ENCODE results near the gene ABTB1.
"Not testable (repeated sequence)": the region's sequence is repeated elsewhere in the genome, so short reads cannot be mapped to it uniquely, and the experiment has no call there.

ABTB1 gene

DNA sequence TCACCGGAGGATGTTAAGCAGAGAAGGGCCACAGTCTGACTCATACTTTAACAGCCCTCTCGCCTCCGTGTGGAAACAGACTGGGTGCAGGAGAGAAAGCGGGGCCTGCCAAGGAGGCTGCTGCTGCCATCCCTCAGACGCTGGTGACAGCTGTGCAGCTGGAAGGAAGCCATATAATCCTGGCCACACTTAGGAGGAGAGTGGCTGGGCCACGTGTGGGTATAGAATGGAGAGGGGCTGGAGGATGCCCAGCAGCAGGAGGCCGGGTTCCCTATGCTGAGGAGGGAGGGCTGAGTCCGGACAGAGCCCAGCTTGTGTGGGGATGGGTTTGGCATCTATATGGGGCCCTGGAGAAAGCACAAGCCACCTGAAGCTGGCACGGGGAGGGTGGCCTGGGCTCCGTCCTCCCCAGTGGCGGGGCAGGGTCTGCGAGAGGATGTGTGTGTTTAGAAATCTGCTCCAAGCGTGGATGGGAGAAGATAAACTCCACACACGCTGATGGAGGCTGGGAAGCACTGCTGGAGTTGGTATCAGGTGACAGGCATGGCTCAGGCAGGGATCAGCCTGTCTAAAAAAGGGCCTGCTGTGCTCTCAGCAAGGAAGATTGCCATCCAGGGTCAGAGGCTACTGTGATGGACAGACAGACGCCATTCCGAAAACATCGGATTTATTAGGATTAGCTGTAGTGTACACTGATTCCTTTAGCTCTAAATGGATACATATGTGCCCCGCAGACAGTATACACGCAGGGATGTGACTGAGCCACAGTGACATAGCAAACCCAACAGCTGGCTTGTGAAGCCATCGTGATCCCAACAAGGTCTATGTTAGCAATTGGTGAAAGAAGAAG, 15.9 kb downstream of the ABTB1 start:
- no peak for DNase-seq (ENCODE audit: low read depth)

DNA sequence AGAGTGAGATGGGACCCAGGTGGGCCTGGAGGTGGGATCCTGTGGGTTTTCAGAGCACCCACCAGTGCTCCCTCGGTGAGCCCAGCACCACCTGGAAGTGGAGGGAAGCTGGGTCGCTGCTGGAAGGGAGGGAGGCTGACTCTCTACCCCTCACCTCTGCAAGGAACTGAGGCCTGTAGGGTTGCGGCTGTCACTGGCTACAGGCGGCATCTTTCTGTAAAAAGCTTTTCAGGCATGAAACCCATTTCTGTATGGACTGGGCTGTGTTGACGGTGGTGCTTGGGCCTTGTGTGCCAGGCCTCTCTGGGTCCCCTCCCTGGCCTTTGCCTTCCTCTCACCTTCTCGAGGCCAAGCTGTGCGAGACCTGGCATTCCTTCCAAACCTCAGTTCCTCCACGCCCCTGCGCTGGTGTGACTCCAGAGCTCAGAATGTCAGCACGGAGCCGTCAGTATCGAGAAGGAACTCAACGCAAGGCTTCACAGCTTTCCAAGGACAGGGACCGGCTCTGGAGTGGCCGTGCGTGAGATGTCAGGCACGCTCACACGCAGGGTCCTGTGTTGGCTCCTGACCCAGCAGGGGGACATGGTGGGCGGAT, 16.6 kb downstream of the ABTB1 start:
- no peak for DNase-seq (ENCODE audit: low read depth)

DNA sequence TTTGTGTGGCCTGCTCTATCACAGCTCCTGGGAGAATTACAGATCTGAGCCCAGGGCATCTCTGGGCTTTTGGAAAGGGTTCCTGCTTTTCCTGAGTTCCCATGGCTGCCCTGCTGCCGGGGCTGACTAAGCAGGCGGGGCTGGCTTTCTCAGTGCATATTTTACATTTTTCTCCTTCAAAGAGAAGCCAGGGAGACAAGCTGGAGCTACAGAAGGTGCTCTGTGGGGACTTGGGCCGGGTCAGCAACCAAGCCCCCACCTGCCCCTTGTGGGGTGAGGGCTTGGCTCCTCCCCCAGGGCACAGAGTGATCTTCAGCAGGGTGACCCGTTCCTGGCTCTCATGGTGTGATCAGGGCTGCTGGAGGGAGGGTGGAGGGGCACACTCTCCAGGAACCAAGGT, 17.4 kb downstream of the ABTB1 start:
- DNase-seq (ENCODE audit: low read depth): no peak

DNA sequence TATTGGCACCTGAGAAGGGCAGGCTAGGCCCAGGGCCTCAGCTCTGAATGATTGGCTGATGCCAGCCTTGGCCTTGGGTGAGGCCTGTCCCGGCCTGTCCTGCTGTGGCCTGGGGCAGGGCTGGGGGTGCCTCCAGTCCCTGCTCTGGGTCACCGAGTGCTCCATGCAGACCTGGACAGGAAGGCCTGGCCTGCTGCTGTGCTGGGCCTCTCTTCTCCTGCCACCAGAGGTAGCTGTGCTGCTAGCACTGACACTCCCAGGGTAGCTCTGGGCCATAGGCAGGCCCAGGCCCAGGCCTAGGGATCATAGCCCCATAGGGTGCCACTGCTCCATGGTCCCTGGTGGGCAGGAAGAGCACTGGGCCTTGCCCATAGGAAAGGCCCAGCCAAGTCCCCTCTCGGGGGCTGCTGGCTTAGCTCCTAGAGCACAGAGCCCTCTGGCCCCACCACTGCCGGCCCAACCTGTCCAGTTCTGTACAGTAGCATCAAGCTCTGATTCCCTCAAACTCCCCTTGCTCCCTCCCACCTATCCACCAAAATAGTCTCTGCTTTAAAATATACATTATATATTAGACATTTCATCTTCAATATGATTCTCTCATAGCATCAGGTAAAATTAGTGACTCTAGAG, 18.2 kb downstream of the ABTB1 start:
- DNase-seq (ENCODE audit: low read depth): peak; percentile 32

DNA sequence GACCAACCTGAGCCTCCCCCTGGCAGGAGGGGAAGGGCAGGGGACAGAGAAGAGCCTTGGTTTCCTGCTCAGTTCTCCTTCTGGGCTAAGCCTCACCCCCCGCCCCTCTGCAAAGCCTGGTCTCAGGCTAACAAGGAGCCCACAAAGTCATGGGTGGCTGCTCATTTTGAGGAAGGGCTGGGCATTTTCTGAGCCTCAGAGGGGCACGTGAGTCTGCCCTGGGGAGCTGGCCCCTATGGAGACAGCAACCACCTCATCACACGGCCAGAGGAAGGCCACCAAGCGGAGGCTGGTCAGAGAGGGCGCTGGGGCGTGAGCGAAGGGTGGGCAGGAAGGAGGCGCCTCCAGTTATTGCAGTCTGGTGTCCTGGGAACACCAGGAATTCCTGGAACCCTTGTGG, 18.7 kb downstream of the ABTB1 start:
- no peak for DNase-seq (ENCODE audit: low read depth)

DNA sequence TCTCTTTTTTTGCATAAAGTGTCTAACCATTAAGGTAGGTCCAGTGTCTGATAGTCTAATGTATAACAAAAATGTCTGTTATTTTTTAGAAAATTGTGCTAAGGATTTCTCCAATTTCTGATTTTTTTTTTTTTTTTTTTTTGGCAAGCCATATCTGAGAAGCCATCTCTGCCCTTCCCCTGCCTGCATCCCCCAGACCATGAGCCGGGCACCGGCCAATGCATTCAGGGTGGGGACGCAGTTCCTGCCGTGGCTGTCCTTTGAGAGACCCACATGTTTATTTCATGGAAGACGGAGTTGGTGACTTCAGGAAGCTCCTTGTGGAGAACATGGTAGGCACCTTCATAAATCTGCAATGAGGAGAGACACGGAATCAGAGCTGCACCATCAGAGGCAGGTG, 19.2 kb downstream of the ABTB1 start:
- DNase-seq (ENCODE audit: low read depth): no peak

DNA sequence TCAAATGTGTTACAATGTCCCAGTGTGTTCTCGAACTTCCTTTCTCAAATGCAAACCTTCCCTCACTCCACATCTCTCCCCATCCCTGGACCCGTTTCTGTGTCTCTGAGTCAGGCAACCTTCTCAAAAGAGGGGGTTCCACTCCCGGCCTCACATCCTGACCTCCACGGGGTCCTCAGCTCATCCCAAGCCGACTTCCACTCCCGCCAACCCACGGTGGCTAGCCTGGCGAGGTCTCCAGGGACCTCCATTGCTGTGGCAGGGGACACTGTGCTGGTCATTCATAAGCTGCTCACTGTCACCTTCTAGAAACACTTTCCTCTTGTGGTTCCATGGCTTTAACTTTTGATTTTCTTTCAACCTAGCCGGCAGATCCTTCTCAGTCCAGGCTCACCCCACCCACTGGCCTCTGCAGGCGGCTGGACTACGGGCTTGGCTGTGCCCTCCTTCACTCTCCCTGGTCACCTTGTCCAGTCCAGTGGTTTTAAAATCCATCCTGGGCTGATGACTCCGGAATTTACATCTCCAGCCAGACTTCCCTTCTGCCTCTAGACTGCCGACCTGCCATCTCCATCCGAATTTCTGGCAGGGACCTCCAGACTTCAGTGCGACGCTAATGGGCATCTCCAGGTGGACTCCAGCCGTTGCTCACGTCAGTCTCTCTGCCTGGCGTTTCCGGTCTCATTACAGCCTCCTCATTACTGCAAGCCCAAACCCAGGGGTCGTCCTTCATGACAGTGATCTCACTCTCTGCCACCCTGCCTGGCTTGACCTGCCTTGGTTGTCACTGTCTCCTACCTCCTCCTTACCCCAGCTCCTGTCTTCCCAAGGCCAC, 20.0 kb downstream of the ABTB1 start:
- DNase-seq (ENCODE audit: low read depth): no peak

DNA sequence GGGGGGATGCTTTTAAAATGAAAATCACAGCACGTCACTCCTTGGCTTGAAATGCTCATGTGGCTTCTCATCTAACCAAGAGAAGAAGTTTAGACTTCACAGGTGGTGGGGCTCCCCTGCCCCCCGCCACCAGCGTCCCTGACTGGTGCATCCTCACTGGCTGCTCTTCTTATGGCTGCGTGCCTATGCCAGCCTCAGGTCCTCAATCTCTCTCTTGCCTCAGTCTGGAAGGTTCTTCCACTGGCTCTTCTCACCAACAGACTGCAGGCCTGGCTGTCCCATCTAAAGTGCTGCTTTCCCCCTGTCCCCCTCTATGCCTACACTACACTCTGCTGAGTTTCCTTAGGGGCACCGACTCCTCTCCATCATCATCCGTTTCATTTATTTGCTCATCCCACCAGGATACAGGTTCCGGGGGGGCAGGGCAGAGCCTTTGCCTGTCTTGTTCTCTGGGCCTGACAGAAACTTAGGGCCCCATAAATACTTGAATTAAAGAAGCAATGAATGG, 20.6 kb downstream of the ABTB1 start:
- no peak for DNase-seq (ENCODE audit: low read depth)

DNA sequence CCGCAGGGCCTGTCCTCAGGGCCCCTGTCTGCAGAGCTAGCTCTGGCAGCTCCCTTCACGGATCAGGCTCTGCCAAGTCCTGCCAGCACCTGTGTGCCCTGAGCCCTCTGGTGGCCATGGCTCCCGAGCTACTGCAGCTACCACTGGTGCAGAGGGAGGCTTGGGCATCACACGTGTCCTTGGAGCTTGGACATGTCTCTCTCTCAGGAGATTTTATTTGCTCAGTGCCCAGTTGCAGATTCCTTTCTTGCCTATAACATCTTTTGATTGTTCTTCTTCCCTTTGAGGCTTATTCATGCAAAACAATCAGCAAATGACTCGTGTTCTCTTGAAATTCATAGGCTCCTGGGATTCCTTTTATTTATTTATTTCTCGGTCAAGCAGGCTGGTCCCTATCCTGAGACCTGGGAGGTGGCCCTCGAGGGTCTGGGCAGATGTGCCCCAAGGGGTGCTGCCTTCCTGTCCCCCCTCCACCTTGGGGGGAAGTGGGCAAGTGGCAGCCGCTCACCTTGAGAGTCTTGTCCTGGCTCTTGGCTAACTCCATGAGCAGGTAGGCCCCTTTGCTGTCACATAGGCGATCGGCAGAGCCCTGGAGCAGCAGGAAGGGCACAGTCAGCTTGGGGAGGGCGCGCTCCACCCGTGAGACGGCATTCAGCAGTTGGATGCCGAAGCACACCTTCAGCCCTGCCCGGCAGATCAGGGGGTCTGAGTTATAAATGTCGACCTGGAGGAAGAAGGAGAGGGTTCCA, 21.9 kb downstream of the ABTB1 start:
- DNase-seq (ENCODE audit: low read depth): no peak

DNA sequence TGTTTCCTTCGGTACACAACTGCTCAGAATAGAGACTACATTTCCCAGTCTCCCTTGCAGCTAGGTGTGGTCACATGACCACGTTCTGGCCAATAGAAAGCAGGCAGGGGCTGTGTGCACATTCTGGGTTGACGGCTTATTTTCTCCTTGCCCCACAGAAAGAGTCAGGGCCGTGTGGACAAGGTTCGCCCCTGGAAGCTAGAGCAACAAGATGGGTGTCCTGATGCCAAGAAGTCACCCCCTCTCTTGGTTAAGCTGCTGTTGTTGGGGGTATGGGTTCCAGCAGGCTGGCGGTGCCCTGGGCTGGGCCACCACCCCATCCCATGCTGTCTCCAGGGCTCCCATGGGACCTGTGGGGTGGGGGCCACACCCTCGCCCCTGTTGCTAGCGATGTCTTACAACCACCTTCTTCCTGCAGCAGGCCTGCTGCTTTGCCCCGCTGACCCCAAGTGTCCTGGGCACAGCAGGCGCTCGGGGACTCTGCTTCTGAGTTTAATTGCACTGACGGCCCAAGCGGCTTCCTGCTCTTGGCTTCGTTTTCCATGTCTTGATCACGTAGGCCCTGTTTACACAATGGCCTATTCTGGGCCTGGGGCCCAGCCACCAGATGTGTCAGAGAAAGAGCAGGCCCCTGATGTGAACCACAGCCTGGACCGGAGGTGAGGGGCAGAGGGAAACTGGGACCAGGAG, 24.9 kb downstream of the ABTB1 start:
- DNase-seq (ENCODE audit: low read depth): peak; percentile 80

DNA sequence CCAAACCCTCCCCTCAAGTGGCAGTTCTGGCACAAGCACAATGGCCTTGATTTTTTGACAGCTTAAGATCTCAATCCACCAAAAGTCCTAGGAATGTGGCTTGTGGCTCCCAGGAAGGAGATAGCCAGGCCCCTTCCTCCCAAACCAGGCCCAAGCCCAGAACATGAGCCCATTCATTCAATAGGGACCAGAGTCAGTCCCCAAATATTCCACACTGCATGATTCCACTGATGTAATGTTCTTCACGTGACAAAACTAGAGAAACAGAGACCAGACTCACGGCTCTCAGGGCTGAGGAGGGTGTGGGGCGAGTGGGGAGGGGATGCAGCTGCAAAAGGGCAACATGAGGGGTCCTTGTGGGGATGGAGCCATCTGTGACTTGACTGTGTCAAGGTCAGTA, 25.5 kb downstream of the ABTB1 start:
- DNase-seq (ENCODE audit: low read depth): no peak

DNA sequence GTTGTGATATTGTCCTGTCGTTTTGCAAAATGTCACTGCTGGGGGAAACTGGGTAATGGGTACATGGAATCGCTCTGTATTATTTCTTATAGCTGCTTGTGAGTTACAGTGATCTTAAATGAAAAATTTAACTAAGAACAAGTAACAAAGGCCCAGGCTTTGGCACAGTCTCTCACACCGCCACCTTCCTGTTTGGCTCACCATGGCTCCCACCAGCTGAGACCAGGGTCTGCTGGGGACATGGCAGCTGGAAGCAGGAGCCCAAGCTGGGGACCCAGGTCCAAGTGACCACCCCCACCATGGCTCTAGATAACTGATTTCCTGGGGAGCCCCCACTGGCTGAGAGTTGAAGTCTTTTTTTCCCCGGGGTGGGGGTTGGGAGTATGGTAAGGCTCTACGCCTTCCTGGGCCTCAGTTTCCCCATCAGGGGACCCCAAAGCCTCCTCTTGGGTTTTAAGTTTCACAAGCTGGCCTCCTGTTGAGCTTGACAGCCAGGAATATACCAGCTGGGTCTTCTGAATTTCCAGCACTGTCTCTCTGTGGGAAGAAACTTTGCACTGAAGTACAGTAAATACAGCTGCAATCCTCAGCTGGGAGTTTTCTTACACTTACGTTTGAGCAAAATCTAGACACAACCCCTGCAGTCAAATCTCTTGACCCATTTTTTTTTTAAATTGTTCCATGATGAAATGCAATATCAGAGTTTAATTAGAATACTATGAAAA, 26.1 kb downstream of the ABTB1 start:
- DNase-seq (ENCODE audit: low read depth): no peak

DNA sequence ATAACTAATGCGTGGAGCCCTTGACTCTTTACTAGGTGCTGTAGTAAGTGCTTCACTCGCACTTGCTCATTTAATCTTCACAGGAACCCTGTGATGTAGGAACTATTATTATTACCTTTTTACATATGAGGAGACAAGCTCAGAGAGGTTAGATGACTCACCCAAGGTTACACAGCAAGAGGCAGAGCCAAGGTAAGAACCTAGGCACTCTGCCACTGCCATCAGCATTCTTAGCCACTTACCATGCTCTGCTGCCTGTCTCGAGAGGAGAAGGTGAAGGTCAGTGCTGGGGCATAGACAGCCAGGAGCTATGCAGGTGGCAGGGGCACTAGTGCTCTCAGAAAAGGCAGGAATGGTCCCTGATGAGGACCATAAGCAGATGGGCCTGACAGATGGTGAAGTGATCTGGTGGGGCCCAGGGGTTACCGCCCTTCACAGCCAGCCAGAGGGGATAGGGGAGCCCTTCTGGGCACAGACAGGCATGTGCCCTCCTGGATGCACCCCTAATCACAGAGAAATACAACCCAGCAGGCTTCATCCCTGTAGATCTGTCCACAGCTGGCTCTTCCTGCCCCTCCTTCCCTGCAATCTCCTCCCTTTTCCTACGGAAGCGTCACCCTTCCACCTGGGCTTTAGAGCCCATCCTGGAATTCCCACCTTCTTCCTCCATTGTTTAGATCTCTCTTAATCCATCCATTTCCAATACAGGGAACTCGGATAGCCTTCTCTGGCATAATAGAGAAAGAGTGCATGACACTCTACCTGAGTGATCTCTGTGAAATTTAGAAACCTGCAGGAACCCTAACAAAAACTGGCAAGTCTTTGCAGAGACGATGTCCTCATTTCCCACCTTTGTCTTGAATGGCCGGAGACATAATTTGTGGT, 26.9 kb downstream of the ABTB1 start:
- DNase-seq (ENCODE audit: low read depth): no peak

DNA sequence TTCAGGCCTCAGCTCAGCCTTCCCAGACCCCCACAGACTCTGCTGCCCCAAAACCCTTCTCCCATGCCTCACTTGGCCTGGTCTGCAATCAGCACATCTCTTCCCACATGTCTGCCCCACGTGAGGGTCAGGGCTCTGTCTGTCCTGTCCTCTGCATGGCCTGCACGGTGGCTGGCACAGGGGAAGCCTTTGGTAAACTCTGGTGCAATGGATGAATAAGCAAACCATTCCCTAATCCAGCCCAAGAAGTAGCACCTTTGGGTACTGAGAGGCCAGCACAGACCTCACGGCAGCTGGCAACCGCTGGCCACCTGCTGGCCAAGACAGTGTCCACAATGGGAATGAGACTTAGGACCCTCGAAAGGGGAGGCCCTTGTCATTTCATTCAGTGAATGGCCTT, 27.7 kb downstream of the ABTB1 start:
- DNase-seq (ENCODE audit: low read depth): no peak

DNA sequence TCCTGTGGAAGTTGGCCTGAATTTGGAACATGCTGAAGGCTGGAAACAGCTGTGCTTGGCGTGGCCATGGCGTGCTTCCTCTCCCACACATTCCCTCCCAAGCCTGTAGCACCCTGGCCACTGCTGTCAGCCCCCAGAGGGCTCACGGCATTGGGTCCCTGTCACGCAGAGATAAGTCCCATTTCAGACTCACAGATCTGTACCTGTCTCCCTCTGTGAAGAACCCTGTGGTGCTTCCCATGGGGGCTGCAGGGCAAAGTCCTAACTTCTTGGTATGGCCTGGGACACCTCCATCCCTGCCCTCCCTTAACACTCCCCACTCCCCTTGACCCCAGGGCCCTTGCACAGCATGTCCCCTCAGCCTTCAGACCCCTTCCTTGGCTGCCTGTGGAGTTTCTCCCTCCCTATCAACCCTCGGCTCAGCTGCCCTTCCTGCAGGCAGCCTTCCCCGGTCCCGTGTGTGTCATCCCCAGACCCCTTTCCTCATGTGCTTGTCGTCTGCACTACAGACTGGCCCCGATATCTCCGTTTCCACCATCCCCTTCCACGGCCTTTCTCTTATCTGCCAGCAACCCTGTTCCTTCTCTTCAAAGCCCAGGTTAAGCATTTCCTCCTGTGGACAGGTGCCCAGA, 28.6 kb downstream of the ABTB1 start:
- DNase-seq (ENCODE audit: low read depth): no peak

DNA sequence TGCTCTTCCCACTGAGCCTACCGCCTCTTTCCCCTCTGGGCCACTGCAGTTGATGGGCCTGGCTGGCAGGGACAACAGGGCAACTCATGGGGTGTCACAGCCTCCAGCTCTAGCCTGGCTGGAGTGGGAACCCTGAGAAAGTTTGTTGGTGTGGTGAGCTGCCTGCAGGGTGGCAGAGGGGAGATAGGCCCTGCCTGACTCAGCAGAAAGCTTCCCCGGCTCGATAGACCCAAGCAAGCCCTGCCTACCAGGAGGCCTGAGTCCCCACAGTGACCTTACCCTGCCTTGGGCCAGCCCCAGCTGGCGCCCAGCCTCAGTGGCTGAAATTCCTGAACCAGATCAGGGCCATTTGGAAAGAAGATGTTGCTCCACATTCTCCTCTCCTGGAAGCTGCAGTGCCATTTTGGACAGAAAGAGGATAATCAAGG, 29.4 kb downstream of the ABTB1 start:
- no peak for DNase-seq (ENCODE audit: low read depth)

DNA sequence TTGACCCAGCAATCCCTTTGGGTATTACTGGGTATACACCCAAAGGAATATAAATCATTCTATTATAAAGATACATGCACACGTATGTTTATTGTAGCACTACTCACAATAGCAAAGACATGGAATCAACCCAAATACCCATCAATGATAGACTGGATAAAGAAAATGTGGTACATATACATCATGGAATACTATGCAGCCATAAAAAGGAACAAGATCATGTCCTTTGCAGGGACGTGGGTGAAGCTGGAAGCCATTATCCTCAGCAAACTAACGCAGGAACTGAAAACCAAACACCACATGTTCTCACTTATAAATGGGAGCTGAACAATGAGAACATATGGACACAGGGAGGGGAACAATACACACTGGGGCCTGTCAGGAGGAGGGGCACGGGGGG, 32.1 kb downstream of the ABTB1 start:
- not testable (repeated sequence) for DNase-seq (ENCODE audit: low read depth)

DNA sequence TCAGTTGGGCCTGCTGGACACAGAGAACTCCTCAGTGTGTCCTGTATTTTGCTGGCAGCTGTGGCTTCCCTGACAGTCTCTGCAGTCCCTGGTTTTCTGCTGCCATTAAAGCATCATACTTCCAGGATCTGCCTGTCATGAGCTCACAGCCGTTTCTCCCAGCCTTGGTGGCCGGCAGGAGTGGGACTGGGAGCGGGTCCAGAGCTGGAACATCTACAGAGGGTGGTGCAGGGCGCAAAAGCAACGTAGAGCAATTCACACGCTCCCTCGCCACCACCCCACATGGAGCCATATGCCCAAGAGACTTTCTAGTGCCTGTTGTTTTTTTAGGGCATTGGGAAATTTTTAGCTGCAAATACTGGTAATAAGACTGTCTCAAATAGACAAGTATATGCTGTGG, 33.6 kb downstream of the ABTB1 start:
- DNase-seq (ENCODE audit: low read depth): no peak
